ENCODE data around the gene POLR3K.

- TF ChIP-seq NFRKB (IDR thresholded peaks at IDR 0.05) (no peak), ELF4 (IDR thresholded peaks at IDR 0.05) (no peak), FOXK2 (IDR thresholded peaks at IDR 0.05) (no peak), TARDBP (IDR thresholded peaks at IDR 0.05) (no peak), BHLHE40 (IDR thresholded peaks at IDR 0.05; ENCODE audit: borderline replicate concordance) (no peak), ZNF384 (IDR thresholded peaks at IDR 0.05) (no peak), ARNT (IDR thresholded peaks at IDR 0.05) (no peak), SP1 (IDR thresholded peaks at IDR 0.05) (no peak)
Measured at GRCh38 chr16:83060-83603, 29.7 kb upstream of the POLR3K start.
